ENCODE data around the gene KLF2. TPM values are rescaled to one million over a fixed set of nuclear protein-coding genes. Genes with fewer than 3 reads are reported as not detected.

Gene KLF2
- total and polyA plus RNA-seq, 10 of the 15 experiments (the other 5 are each of a cell fraction or from before 2014, with no cell fraction given), result 0.16 to 13.7 (median 1.0) TPM

DNA sequence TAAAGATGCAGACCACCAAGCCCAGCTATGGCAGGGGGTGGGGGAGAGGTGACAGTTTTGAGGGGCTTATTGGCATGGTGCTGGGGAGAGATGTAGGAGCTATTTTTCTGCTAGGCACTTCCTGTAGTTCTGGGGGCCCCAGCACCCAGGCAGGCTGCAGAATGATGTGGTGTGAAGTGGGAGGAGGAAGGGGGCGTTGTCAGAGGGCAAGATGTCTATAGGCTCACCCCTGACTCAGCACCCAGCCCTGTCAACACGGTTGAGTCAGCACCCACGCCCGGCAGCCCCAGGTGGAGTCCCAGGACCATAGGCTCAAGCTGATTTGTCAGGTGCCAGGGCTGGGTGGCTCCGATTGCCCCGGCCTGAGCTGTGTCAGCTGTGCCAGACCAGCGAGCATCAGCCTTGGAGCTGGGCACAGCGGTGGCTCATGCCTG is 5.8 kb downstream of the KLF2 start:
- Histone ChIP-seq H3K4me1 (ENCODE audit: control insufficient read depth, insufficient read depth, low read length) (peaks cover 33% of the 10 kb centered on the region), H2AFZ (ENCODE audit: control insufficient read depth, low read depth, low read length) (no peak overlapping the region), H3K27me3 (replicated peaks in 1 of 2; ENCODE audit: control insufficient read depth in 2 of 2, insufficient read depth in 2 of 2, low read length in 1 of 2) (no peaks in the 10 kb centered on the region), H3K79me2 (ENCODE audit: control insufficient read depth, insufficient read depth, low read length) (peaks cover 3% of the 10 kb centered on the region; the same call in 1 of the 2 replicates), H3K9ac (ENCODE audit: control insufficient read depth, insufficient read depth, low read length) (no peak overlapping the region), H3K4me3 (no peak overlapping the region), H3K4me2 (ENCODE audit: control insufficient read depth, insufficient read depth) (no peak overlapping the region; the same call in 1 of the 2 replicates), H4K20me1 (ENCODE audit: control insufficient read depth, insufficient read depth) (no peaks in the 10 kb centered on the region), H3K27ac (ENCODE audit: control insufficient read depth, insufficient read depth) (no peak overlapping the region), H3K36me3 (ENCODE audit: control insufficient read depth in 2 of 2, insufficient read depth in 2 of 2, low read length in 1 of 2) (no peaks in the 10 kb centered on the region), H3K9me3 (replicated peaks; ENCODE audit: control insufficient read depth, insufficient read depth, low read length) (no peaks in the 10 kb centered on the region)
- no peak for DNase-seq (ENCODE audit: low read depth, low spot score)
- in situ Hi-C loops (cut with MboI) (no loop called here), intact Hi-C loops (cut with micrococcal nuclease; ENCODE audit: unreplicated experiment) (no loop called here)
- ChIA-PET POLR2A (interaction anchor here (1.0 to 1.6 kb wide), 7 partner anchors 8 to 42 kb away, joined by 3 to 11 read pairs (median 3); no protein-coding TSS in a partner anchor), RAD21 (ENCODE audit: unreplicated experiment) (interaction anchor here (0.6 to 3.6 kb wide), 7 partner anchors 9 to 298 kb away, joined by 3 to 32 read pairs (median 3); partner anchors contain the start of gene MED26), SMC1A (ENCODE audit: uncharacterized antibody, unreplicated experiment) (interaction anchor here (0.6 to 5.8 kb wide), 7 partner anchors 8 to 84 kb away, joined by 3 to 50 read pairs (median 25); no protein-coding TSS in a partner anchor), CTCF (interaction anchor here (0.6 to 5.0 kb wide), 7 partner anchors 8 to 682 kb away, joined by 3 to 27 read pairs (median 10); no protein-coding TSS in a partner anchor)
- peak; percentile 78 for ATAC-seq
- WGBS (ENCODE audit: insufficient coverage, insufficient replicate concordance, low lambda C conversion rate, missing lambda C conversion rate), result 2% methylated on average over 8 of the region's 8 CpGs
- no TSS peak for BruUV-seq (replicated peaks)
- peak; percentile 80 for FAIRE-seq
- TF ChIP-seq NBN (IDR thresholded peaks at IDR 0.05) (0 out of 2 replicates have a peak, but pooled peaks have one; percentile 40), NFYB (IDR thresholded peaks at IDR 0.05; ENCODE audit: insufficient read depth, low read depth, low read length) (0 out of 2 replicates have a peak, but pooled peaks have one; percentile 11), HCFC1 (IDR thresholded peaks at IDR 0.05; ENCODE audit: low read length) (0 out of 2 replicates have a peak, but pooled peaks have one; percentile 12), NR2F1 (conservative IDR thresholded peaks at IDR 0.05) (0 out of 2 replicates have a peak, but pooled peaks have one; percentile 35), CBFB (IDR thresholded peaks at IDR 0.05; ENCODE audit: low read depth) (no peak), IKZF1 (conservative IDR thresholded peaks at IDR 0.05) (peak; percentile 55; the same call in 1 of the 2 replicates), ZNF24 (IDR thresholded peaks at IDR 0.05) (no peak), ZBED1 (IDR thresholded peaks at IDR 0.05; ENCODE audit: borderline replicate concordance) (no peak), TCF3 (IDR thresholded peaks at IDR 0.05; ENCODE audit: borderline replicate concordance, insufficient read depth, low read depth, low read length) (peak; percentile 73; the same call in 1 of the 2 replicates), CREB1 (IDR thresholded peaks at IDR 0.05; ENCODE audit: low read depth) (0 out of 2 replicates have a peak, but pooled peaks have one; percentile 18), ATF7 (IDR thresholded peaks at IDR 0.05; ENCODE audit: low read depth) (peak; percentile 41; the same call in 1 of the 2 replicates), MEF2A (IDR thresholded peaks at IDR 0.05; ENCODE audit: insufficient read depth, low read depth, low read length) (no peak), POLR2AphosphoS5 (IDR thresholded peaks at IDR 0.05; ENCODE audit: low read length) (no peak), DPF2 (IDR thresholded peaks at IDR 0.05) (peak; percentile 54; the same call in 1 of the 2 replicates), SIN3A (IDR thresholded peaks at IDR 0.05; ENCODE audit: low read depth, low read length) (0 out of 2 replicates have a peak, but pooled peaks have one; percentile 49), POLR2A (IDR thresholded peaks at IDR 0.05; ENCODE audit: low read depth, low read length) (peak; percentile 46; the same call in 1 of the 2 replicates), USF1 (IDR thresholded peaks at IDR 0.05; ENCODE audit: borderline replicate concordance, extremely low read length, insufficient read depth, low read depth, low read length) (no peak), BHLHE40 (IDR thresholded peaks at IDR 0.05; ENCODE audit: borderline replicate concordance in 1 of 2, low read depth in 2 of 2, low read length in 1 of 2) (peak in 1 of 2 experiments; percentile 58; a peak in 2 of 4 replicates), CEBPB (IDR thresholded peaks at IDR 0.05; ENCODE audit: borderline replicate concordance in 1 of 2, low read depth in 2 of 2, low read length in 2 of 2) (no peak)
- TF ChIP-seq, protein P1, sequence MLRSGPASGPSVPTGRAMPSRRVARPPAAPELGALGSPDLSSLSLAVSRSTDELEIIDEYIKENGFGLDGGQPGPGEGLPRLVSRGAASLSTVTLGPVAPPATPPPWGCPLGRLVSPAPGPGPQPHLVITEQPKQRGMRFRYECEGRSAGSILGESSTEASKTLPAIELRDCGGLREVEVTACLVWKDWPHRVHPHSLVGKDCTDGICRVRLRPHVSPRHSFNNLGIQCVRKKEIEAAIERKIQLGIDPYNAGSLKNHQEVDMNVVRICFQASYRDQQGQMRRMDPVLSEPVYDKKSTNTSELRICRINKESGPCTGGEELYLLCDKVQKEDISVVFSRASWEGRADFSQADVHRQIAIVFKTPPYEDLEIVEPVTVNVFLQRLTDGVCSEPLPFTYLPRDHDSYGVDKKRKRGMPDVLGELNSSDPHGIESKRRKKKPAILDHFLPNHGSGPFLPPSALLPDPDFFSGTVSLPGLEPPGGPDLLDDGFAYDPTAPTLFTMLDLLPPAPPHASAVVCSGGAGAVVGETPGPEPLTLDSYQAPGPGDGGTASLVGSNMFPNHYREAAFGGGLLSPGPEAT (IDR thresholded peaks at IDR 0.05; ENCODE audit: low read depth), result no peak
- TF ChIP-seq, protein P2, sequence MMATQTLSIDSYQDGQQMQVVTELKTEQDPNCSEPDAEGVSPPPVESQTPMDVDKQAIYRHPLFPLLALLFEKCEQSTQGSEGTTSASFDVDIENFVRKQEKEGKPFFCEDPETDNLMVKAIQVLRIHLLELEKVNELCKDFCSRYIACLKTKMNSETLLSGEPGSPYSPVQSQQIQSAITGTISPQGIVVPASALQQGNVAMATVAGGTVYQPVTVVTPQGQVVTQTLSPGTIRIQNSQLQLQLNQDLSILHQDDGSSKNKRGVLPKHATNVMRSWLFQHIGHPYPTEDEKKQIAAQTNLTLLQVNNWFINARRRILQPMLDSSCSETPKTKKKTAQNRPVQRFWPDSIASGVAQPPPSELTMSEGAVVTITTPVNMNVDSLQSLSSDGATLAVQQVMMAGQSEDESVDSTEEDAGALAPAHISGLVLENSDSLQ (IDR thresholded peaks at IDR 0.05), result peak; percentile 46; the same call in 1 of the 2 replicates
